ENCODE measurements around the gene YARS2. TPM values are rescaled to one million over a fixed set of nuclear protein-coding genes. Genes with fewer than 3 reads are reported as not detected.

YARS2 gene
- total and polyA plus RNA-seq, 12 donors, result 6.9 to 53.4 (median 19.3) TPM

DNA sequence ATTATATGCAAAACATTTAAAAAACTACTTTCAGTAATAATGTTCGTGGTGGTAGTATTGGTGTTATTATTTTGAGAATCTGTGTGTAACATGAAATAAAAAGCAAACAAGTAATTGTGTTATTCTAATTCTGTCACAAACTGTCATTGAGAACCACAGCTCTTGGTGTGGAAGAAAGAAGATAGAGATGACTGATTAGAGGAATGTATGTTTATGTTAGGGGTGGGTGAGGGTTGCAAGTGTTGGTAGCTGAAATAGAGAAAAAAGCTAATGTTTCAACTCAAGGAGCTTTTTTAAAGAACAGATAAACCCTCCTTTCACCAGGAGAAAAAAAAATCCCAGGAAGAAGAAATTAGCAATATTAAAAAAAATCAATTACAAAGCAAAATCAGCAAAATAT lies 58.3 kb downstream of the YARS2 start:
- no peak for TF ChIP-seq POLR2A (IDR thresholded peaks at IDR 0.05)
- TF ChIP-seq, protein P1, sequence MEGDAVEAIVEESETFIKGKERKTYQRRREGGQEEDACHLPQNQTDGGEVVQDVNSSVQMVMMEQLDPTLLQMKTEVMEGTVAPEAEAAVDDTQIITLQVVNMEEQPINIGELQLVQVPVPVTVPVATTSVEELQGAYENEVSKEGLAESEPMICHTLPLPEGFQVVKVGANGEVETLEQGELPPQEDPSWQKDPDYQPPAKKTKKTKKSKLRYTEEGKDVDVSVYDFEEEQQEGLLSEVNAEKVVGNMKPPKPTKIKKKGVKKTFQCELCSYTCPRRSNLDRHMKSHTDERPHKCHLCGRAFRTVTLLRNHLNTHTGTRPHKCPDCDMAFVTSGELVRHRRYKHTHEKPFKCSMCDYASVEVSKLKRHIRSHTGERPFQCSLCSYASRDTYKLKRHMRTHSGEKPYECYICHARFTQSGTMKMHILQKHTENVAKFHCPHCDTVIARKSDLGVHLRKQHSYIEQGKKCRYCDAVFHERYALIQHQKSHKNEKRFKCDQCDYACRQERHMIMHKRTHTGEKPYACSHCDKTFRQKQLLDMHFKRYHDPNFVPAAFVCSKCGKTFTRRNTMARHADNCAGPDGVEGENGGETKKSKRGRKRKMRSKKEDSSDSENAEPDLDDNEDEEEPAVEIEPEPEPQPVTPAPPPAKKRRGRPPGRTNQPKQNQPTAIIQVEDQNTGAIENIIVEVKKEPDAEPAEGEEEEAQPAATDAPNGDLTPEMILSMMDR (IDR thresholded peaks at IDR 0.05), result no peak
- intact Hi-C loops (cut with DNase I), result no loop called here
- 79 to 95% (median 85%) methylated on average over 1 of the region's 1 CpG for WGBS, 4 donors

More for the DNA sequence above, 58.3 kb downstream of the YARS2 start:
- H3K27me3 ChIP-seq, result no peaks in the 10 kb centered on the region
- H3K36me3 ChIP-seq (replicated peaks in 1 of 2), result no peaks in the 10 kb centered on the region
- H3K9me3 ChIP-seq (replicated peaks in 1 of 3), result no peaks in the 10 kb centered on the region
- no peak overlapping the region for H3K4me3 ChIP-seq
- no peak for DNase-seq
- no peak overlapping the region for H3K27ac ChIP-seq
- peaks cover 0 to 4% of the 10 kb centered on the region in 2 donors for H3K4me1 ChIP-seq (replicated peaks in 1 of 2)

Small RNAs within 50 kb of the gene (small RNA-seq; reads per million reads assigned to genes)
- gene RF00019, result 0 reads per million in 2 donors

Other genes starting within 250 kb of the YARS2 start
- gene DNM1L, start 76.6 kb downstream of the YARS2 start, total RNA-seq, result 10 to 100 TPM; 25.3 to 73.3 (median 44.0) TPM
- 10 to 100 TPM; 34.9 to 78.1 (median 39.7) TPM for gene DNM1L, start 76.6 kb downstream of the YARS2 start, polyA plus RNA-seq
- gene PKP2, start 140.9 kb upstream of the YARS2 start, total RNA-seq, result 1 to 10 TPM in 6 of 9 donors, under 1 TPM in 3; 0.36 to 2.6 (median 1.3) TPM
- gene PKP2, start 140.9 kb upstream of the YARS2 start, polyA plus RNA-seq, result 1 to 10 TPM in 2 of 3 donors, under 1 TPM in 1; 0.47 to 3.3 (median 1.1) TPM

All from adrenal gland (tissue), 12 donors.